Mesothelial cell of epicardium (in vitro differentiated cells): ENCODE results near the gene CAPS. TPM values are rescaled to one million over a fixed set of nuclear protein-coding genes. Genes with fewer than 3 reads are reported as not detected.

Source experiments
- DNase-seq, 2 experiments: peaks; one replicate each; pipeline ENCODE4 v3.0.0; 2021; ENCODE audit warnings: low spot score in 2 of 2; ENCODE audit not compliant: unreplicated experiment in 2 of 2
- H3K27ac Mint-ChIP-seq: 2 replicates; pipeline ENCODE4 v1.8.0; 2021; ENCODE audit warnings: mixed read lengths
- H3K27me3 Mint-ChIP-seq: 2 replicates; pipeline ENCODE4 v1.8.0; 2021; ENCODE audit warnings: low read depth, mixed read lengths
- H3K36me3 Mint-ChIP-seq: 2 replicates; pipeline ENCODE4 v1.8.0; 2021; ENCODE audit warnings: mixed read lengths
- H3K4me1 Mint-ChIP-seq: 2 replicates; pipeline ENCODE4 v1.8.0; 2021; ENCODE audit warnings: mixed read lengths
- H3K4me3 Mint-ChIP-seq: 2 replicates; pipeline ENCODE4 v1.8.0; 2021; ENCODE audit warnings: mild to moderate bottlenecking, moderate library complexity, mixed read lengths
- H3K9me3 Mint-ChIP-seq: 2 replicates; pipeline ENCODE4 v1.8.0; 2021; ENCODE audit warnings: mixed read lengths
- total RNA-seq: library from RNA; stranded (reverse); gene quantifications from 3 replicates; pipeline ENCODE4 v1.2.1, GENCODE V29; 2021
- TF ChIP-seq, protein P1 (sequence below): fragments of 200-600 bp; sonication (generic); IDR thresholded peaks from one replicate; pipeline ENCODE4 v1.5.0; 2021; ENCODE audit warnings: antibody characterized with exemption; ENCODE audit not compliant: unreplicated experiment

Gene CAPS
- total RNA-seq, 1 donor from 2014 or later, result 16.2 TPM

DNA sequence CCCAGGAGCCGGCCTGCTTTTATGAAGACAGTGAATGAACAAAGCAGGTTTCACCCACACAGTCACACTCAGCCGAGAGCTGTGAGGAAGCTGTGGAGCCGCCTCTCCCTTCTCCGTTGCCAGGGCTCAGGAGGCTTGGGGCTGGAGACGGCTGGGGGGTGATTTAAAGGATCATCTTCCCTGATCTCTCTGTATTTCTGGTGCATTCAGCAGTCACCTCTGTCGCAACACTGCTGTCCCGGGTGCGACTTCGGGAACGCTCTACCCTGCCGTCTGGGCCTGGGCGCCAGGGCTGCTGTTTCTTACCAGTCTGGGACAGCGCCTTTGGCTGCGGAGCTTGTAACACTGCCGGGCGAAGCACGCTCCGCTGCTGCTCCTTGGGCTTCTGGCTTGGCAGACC lies 18.1 kb downstream of the CAPS start:
- H3K27ac Mint-ChIP-seq, result no peak overlapping the region
- TF ChIP-seq, protein P1, sequence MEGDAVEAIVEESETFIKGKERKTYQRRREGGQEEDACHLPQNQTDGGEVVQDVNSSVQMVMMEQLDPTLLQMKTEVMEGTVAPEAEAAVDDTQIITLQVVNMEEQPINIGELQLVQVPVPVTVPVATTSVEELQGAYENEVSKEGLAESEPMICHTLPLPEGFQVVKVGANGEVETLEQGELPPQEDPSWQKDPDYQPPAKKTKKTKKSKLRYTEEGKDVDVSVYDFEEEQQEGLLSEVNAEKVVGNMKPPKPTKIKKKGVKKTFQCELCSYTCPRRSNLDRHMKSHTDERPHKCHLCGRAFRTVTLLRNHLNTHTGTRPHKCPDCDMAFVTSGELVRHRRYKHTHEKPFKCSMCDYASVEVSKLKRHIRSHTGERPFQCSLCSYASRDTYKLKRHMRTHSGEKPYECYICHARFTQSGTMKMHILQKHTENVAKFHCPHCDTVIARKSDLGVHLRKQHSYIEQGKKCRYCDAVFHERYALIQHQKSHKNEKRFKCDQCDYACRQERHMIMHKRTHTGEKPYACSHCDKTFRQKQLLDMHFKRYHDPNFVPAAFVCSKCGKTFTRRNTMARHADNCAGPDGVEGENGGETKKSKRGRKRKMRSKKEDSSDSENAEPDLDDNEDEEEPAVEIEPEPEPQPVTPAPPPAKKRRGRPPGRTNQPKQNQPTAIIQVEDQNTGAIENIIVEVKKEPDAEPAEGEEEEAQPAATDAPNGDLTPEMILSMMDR, result no peak
- H3K27me3 Mint-ChIP-seq, result no peaks in the 10 kb centered on the region
- no peak for DNase-seq
- H3K9me3 Mint-ChIP-seq, result no peaks in the 10 kb centered on the region
- no peak overlapping the region for H3K4me3 Mint-ChIP-seq
- H3K36me3 Mint-ChIP-seq, result peaks cover 20% of the 10 kb centered on the region
- H3K4me1 Mint-ChIP-seq, result peaks cover 9% of the 10 kb centered on the region

DNA sequence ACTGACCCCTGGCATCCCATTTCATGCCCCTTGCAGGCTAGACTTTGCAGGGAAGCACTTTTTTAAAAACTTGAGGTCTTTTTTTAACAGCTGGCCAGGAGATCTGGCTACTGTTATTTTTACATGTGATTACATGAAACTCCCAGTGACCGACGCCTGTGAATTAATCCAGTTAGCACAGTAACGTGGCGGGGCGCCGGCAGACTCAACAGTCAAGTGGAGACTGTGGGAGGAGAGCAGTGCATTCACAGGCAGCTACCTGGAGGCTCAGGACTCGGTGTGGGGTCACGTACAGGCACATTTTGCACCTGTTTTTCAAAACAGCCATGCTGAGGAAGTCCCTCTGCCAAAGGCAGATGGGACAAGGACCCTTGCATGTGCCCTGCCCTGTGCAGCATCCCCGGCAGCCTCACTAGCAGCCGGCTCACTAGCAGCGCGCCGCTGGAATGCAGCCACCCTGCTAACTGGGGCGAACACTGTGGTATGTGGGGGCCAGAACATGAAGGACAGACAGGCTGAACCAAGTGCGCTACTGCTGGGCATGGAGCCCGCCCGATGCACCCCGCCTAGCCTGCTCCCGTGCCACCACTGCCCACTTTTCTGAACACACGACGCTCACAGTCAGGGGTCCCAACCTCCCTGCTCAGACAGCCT lies 18.7 kb downstream of the CAPS start:
- peaks cover 11% of the 10 kb centered on the region for H3K4me1 Mint-ChIP-seq
- H3K4me3 Mint-ChIP-seq, result no peak overlapping the region

DNA sequence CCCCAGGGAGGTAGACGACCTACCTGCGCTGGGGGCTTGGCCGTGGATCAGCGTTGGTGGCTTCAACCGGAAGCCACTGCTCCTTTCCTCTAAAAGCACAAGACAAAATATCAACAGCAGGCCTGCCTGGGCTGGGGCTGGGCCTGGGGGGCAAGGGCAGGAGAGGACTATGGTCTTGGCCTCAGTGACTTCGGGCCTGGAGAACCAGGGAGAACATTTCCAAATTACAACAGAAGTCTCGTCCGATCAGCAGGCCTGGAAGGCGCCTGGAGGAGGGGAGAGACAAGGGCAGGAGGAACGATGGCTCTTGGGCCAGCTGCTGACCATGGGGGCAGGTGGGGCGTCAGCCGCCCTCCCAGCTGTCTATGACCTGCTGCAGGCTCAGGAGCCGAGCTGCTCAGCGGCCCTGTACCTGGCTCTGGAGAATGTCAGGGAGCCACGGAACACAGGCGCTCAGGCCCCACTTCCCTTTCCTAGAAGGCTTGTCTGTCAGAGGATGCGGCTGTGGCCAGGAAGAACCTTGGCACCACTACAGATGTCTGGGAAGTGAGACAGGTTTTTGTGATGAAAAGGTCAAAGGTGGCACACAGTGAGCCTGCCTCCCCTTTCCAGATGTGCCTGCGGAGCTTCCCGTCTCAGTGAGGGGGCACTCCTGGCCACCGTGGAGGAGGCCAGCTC lies 19.5 kb downstream of the CAPS start:
- DNase-seq, result no peak
- H3K4me3 Mint-ChIP-seq, result no peak overlapping the region
- H3K36me3 Mint-ChIP-seq, result peaks cover 17% of the 10 kb centered on the region
- TF ChIP-seq, protein P1, result no peak
- no peaks in the 10 kb centered on the region for H3K9me3 Mint-ChIP-seq
- peaks cover 15% of the 10 kb centered on the region for H3K4me1 Mint-ChIP-seq
- H3K27ac Mint-ChIP-seq, result peak overlapping the region; percentile 43
- H3K27me3 Mint-ChIP-seq, result no peaks in the 10 kb centered on the region

More for the DNA sequence above, 18.7 kb downstream of the CAPS start:
- no peaks in the 10 kb centered on the region for H3K9me3 Mint-ChIP-seq
- no peak overlapping the region for H3K27ac Mint-ChIP-seq
- TF ChIP-seq, protein P1, result no peak
- no peaks in the 10 kb centered on the region for H3K27me3 Mint-ChIP-seq
- H3K36me3 Mint-ChIP-seq, result peaks cover 20% of the 10 kb centered on the region
- no peak for DNase-seq

GRCh38 chr19:5934069-5934401 lies 20.0 kb downstream of the CAPS start:
- Mint-ChIP-seq H3K9me3 (no peaks in the 10 kb centered on the region), H3K4me3 (no peak overlapping the region), H3K27ac (no peak overlapping the region), H3K27me3 (no peaks in the 10 kb centered on the region), H3K4me1 (peaks cover 15% of the 10 kb centered on the region), H3K36me3 (peaks cover 18% of the 10 kb centered on the region)
- TF ChIP-seq, protein P1, result no peak
- no peak for DNase-seq

GRCh38 chr19:5934774-5935472 lies 20.9 kb downstream of the CAPS start:
- Mint-ChIP-seq H3K27ac (peak overlapping the region; percentile 87), H3K4me1 (peaks cover 15% of the 10 kb centered on the region), H3K27me3 (no peaks in the 10 kb centered on the region), H3K4me3 (no peak overlapping the region), H3K36me3 (peaks cover 18% of the 10 kb centered on the region), H3K9me3 (no peaks in the 10 kb centered on the region)
- TF ChIP-seq, protein P1, result no peak
- DNase-seq, result no peak
